ENCODE results near the gene EMILIN1.

GRCh38 chr2:27050281-27050995, 28.0 kb upstream of the EMILIN1 start:
- TF ChIP-seq MTA2 (IDR thresholded peaks at IDR 0.05; ENCODE audit: low read depth): no peak
- 0 out of 2 replicates have a peak, but pooled peaks have one; percentile 21 for TF ChIP-seq POLR2AphosphoS5 (IDR thresholded peaks at IDR 0.05; ENCODE audit: low read length)
- peak in 1 of 2 experiments; percentile 94; a peak in 2 of 3 replicates for TF ChIP-seq EGR1 (IDR thresholded peaks at IDR 0.05; ENCODE audit: borderline replicate concordance in 1 of 2, low read depth in 2 of 2, low read length in 2 of 2)
- peak; percentile 5 to 33 (median 6); a peak in 1 of 6 replicates for TF ChIP-seq CTCF (IDR thresholded peaks at IDR 0.05 in 2 of 3, conservative IDR thresholded peaks at IDR 0.05 in 1 of 3; ENCODE audit: control insufficient read depth in 2 of 3, extremely low read depth in 1 of 3, insufficient read depth in 1 of 3, low read depth in 3 of 3, low read length in 3 of 3)
- TF ChIP-seq TCF12 (IDR thresholded peaks at IDR 0.05; ENCODE audit: low read depth, low read length): no peak
- TF ChIP-seq PBX3 (IDR thresholded peaks at IDR 0.05; ENCODE audit: insufficient replicate concordance, low read depth, low read length): no peak
- TF ChIP-seq REST (IDR thresholded peaks at IDR 0.05; ENCODE audit: low read depth, low read length): 0 out of 2 replicates have a peak, but pooled peaks have one; percentile 2
- no peak for TF ChIP-seq TCF7 (IDR thresholded peaks at IDR 0.05; ENCODE audit: borderline replicate concordance)
- no peak for TF ChIP-seq EZH2 (IDR thresholded peaks at IDR 0.05; ENCODE audit: borderline replicate concordance, control insufficient read depth, low read depth, low read length)
- no peak for TF ChIP-seq CEBPB (IDR thresholded peaks at IDR 0.05; ENCODE audit: borderline replicate concordance in 1 of 2, low read depth in 2 of 2, low read length in 2 of 2)

All from GM12878 (cell line).